HCT116 (cell line): Measurements from ENCODE around the gene CDKAL1. TPM values are rescaled to one million over a fixed set of nuclear protein-coding genes. Genes with fewer than 3 reads are reported as not detected.

Experiments used
- ATAC-seq: fragments of 200-7000 bp; cut with Tn5 transposase; 2 replicates; pipeline ENCODE4 v1.9.1; 2020; ENCODE audit warnings: mild to moderate bottlenecking, moderate library complexity
- BruUV-seq: library from RNA; stranded (reverse); fragments of 400-500 nt; replicated peaks from 2 replicates; lab custom pipeline; 2021; lab: Mats Ljungman, UMichigan
- CTCF ChIA-PET: fragments of 300-600 bp; sonication (Branson Sonifier 250); formaldehyde crosslinking; loops from one replicate; lab custom pipeline; 2021; ENCODE audit warnings: antibody characterized with exemption; lab: Charles Lee
- POLR2A ChIA-PET: fragments of 300-600, 350-600 bp; sonication (Branson Sonifier 250); formaldehyde crosslinking; loops from one replicate; lab custom pipeline; 2021; ENCODE audit warnings: antibody characterized with exemption; lab: Charles Lee
- RAD21 ChIA-PET, 2 experiments: fragments of 300-600 bp; sonication (Branson Sonifier 250); formaldehyde crosslinking; loops; one replicate each; lab custom pipeline; 2023; ENCODE audit warnings: low total read pairs in 2 of 2; ENCODE audit not compliant: uncharacterized antibody in 2 of 2, unreplicated experiment in 2 of 2, low non-redundant PET in 1 of 2; lab: Charles Lee
- DNase-seq: peaks from one replicate; pipeline ENCODE4 v3.0.0-alpha.2; 2010; ENCODE audit warnings: low read depth, low spot score
- H2AFZ ChIP-seq: fragments of 200-600 bp; shearing (Covaris generic), sonication (generic); 2 replicates; pipeline ENCODE4 v1.6.1; 2017; ENCODE audit warnings: low read depth, mixed run types, mixed read lengths, antibody characterized with exemption, low read length; ENCODE audit not compliant: poor library complexity, severe bottlenecking
- H3K27ac ChIP-seq: 2 replicates; pipeline ENCODE4 v1.5.1; 2012; ENCODE audit warnings: low read depth, low read length
- H3K27me3 ChIP-seq: fragments of 200-600 bp; sonication (generic); 2 replicates; pipeline ENCODE4 v1.6.1; 2016; ENCODE audit warnings: mixed run types, low read length, mixed read lengths; ENCODE audit not compliant: insufficient read depth
- H3K36me3 ChIP-seq, 2 experiments: fragments of 200-500 bp in 1 of 2; fragments of 200-600 bp in 1 of 2; sonication (Bioruptor generic) in 1 of 2; sonication (generic) in 1 of 2; 2 replicates each; pipeline versions ENCODE4 v1.5.1 to v1.6.1; 2014 to 2016; ENCODE audit warnings: low read length in 2 of 2, inconsistent platforms in 1 of 2, mixed read lengths in 1 of 2, mixed run types in 1 of 2; ENCODE audit not compliant: insufficient read depth in 2 of 2, control insufficient read depth in 1 of 2
- H3K4me1 ChIP-seq, 2 experiments: fragments of 200-600 bp in 1 of 2; sonication (generic) in 1 of 2; 2 replicates each; pipeline versions ENCODE4 v1.5.1 to v1.6.1; 2012 to 2017; ENCODE audit warnings: low read length in 2 of 2, inconsistent platforms in 1 of 2, mild to moderate bottlenecking in 1 of 2, mixed read lengths in 1 of 2, mixed run types in 1 of 2, moderate library complexity in 1 of 2; ENCODE audit not compliant: insufficient read depth in 2 of 2, control insufficient read depth in 1 of 2
- H3K4me2 ChIP-seq: fragments of 200-600 bp; sonication (generic); 2 replicates; pipeline ENCODE4 v1.6.1; 2017; ENCODE audit warnings: mixed run types, low read length, mixed read lengths
- H3K4me3 ChIP-seq, 2 experiments: fragments of 200-600 bp in 1 of 2; sonication (generic) in 1 of 2; replicated peaks in 1 of 2; 2 replicates each; pipeline ENCODE4 v1.5.1; 2011 to 2016; ENCODE audit warnings: low read length in 2 of 2, control low read depth in 1 of 2, low read depth in 1 of 2, mild to moderate bottlenecking in 1 of 2, mixed read lengths in 1 of 2, mixed run types in 1 of 2
- H3K79me2 ChIP-seq: fragments of 200-600 bp; sonication (generic); 2 replicates; pipeline ENCODE4 v1.6.1; 2017; ENCODE audit warnings: mild to moderate bottlenecking, mixed run types, low read length, moderate library complexity, mixed read lengths; ENCODE audit not compliant: insufficient read depth
- H3K9ac ChIP-seq: fragments of 200-600 bp; sonication (generic); 2 replicates; pipeline ENCODE4 v1.6.1; 2016; ENCODE audit warnings: low read length, mixed read lengths
- H3K9me2 ChIP-seq: fragments of 200-600 bp; sonication (generic), shearing (Covaris generic); 2 replicates; pipeline ENCODE4 v1.6.1; 2017; ENCODE audit warnings: mixed run types, mild to moderate bottlenecking, moderate library complexity; ENCODE audit not compliant: insufficient read depth
- H3K9me3 ChIP-seq, 2 experiments: fragments of 200-500 bp in 1 of 2; fragments of 200-600 bp in 1 of 2; sonication (Bioruptor generic) in 1 of 2; sonication (generic) in 1 of 2; 2 replicates each; pipeline ENCODE4 v1.6.1; 2014 to 2017; ENCODE audit warnings: low read length in 2 of 2, mixed read lengths in 2 of 2, inconsistent platforms in 1 of 2, low read depth in 1 of 2, mild to moderate bottlenecking in 1 of 2, mixed run types in 1 of 2, moderate library complexity in 1 of 2; ENCODE audit not compliant: control insufficient read depth in 1 of 2, insufficient read depth in 1 of 2
- H4K20me1 ChIP-seq: fragments of 200-600 bp; sonication (generic), shearing (Covaris generic); 2 replicates; pipeline ENCODE4 v1.6.1; 2017; ENCODE audit warnings: mixed run types, mild to moderate bottlenecking, moderate library complexity; ENCODE audit not compliant: insufficient read depth
- CBX3 ChIP-seq: IDR thresholded peaks from 2 replicates; pipeline ENCODE4 v1.6.1; 2012; ENCODE audit warnings: low read depth
- CEBPB ChIP-seq: IDR thresholded peaks from 2 replicates; pipeline ENCODE4 v1.6.1; 2012; ENCODE audit warnings: low read depth
- ELF1 ChIP-seq: IDR thresholded peaks from 2 replicates; pipeline ENCODE4 v1.6.1; 2012; ENCODE audit warnings: low read depth, borderline replicate concordance
- EZH2phosphoT487 ChIP-seq: fragments of 200-600 bp; IDR thresholded peaks from 2 replicates; pipeline ENCODE4 v1.6.1; 2018; ENCODE audit warnings: antibody characterized with exemption, borderline replicate concordance
- FOSL1 ChIP-seq: IDR thresholded peaks from 2 replicates; pipeline ENCODE4 v1.6.1; 2012; ENCODE audit warnings: low read depth
- POLR2A ChIP-seq: IDR thresholded peaks from 2 replicates; pipeline ENCODE4 v1.7.0; 2011; ENCODE audit warnings: borderline replicate concordance; ENCODE audit not compliant: insufficient read depth, insufficient read length; ENCODE audit errors: extremely low read depth
- SRF ChIP-seq: IDR thresholded peaks from 2 replicates; pipeline ENCODE4 v1.6.1; 2012; ENCODE audit warnings: low read depth
- TCF7L2 ChIP-seq: IDR thresholded peaks from 2 replicates; pipeline ENCODE4 v1.7.0; 2011; ENCODE audit warnings: borderline replicate concordance, inconsistent platforms; ENCODE audit not compliant: insufficient read depth, insufficient read length; ENCODE audit errors: extremely low read depth
- intact Hi-C: fragments of 100-400 bp; cut with micrococcal nuclease; formaldehyde crosslinking; loops from 2 replicates; pipeline ENCODE4 v1.10.0; 2022
- total RNA-seq: library from RNA; stranded (reverse); gene quantifications from one replicate; pipeline ENCODE4 v1.2.1, GENCODE V29; 2021; ENCODE audit not compliant: unreplicated experiment
- TF ChIP-seq, protein P1 (sequence below): IDR thresholded peaks from 2 replicates; pipeline ENCODE4 v1.6.1; 2011; ENCODE audit warnings: mild to moderate bottlenecking, low read length, moderate library complexity; ENCODE audit not compliant: insufficient replicate concordance; ENCODE audit errors: extremely low read depth
- TF ChIP-seq, protein P2 (sequence below): IDR thresholded peaks from 2 replicates; pipeline ENCODE4 v1.6.1; 2012
- TF ChIP-seq, protein P3 (sequence below): IDR thresholded peaks from 2 replicates; pipeline ENCODE4 v1.6.1; 2012

CDKAL1 gene
- total RNA-seq, 1 experiment from 2014 or later = 14.9 TPM

DNA sequence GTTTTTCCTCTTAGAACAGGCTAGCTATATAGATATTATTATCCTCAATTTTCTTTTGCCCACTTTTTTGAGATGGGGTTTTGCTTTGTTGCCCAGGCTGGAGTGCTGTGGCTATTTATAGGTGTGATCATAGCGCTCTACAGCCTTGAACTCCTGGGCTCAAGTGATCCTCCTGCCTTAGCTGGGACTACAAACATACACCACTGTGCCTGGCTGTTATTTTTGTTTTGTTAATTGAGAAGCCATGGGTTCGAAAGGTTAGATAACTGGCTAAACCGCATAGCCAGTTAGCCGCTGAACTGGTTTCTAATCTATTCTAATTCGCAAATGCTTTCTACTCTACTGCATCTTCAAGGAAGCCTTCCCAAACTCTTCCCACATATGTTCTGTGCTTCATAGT is 425.8 kb downstream of the CDKAL1 start:
- Histone ChIP-seq H3K79me2 (no peaks in the 10 kb centered on the region), H4K20me1 (no peaks in the 10 kb centered on the region), H3K4me1 (no peaks in the 10 kb centered on the region; a peak in 1 of 4 replicates), H3K9ac (no peak overlapping the region), H3K27ac (no peak overlapping the region), H3K36me3 (no peaks in the 10 kb centered on the region), H3K9me2 (no peaks in the 10 kb centered on the region), H2AFZ (no peak overlapping the region), H3K27me3 (no peaks in the 10 kb centered on the region), H3K4me3 (no peak overlapping the region)
- CTCF ChIA-PET = no interaction called here
- intact Hi-C loops = no loop called here
- DNase-seq (no peak), ATAC-seq (no peak)
- no TSS peak for BruUV-seq
- POLR2A ChIA-PET = no interaction called here
- RAD21 ChIA-PET = no interaction called here
- TF ChIP-seq SRF = no peak
- TF ChIP-seq, protein P1, sequence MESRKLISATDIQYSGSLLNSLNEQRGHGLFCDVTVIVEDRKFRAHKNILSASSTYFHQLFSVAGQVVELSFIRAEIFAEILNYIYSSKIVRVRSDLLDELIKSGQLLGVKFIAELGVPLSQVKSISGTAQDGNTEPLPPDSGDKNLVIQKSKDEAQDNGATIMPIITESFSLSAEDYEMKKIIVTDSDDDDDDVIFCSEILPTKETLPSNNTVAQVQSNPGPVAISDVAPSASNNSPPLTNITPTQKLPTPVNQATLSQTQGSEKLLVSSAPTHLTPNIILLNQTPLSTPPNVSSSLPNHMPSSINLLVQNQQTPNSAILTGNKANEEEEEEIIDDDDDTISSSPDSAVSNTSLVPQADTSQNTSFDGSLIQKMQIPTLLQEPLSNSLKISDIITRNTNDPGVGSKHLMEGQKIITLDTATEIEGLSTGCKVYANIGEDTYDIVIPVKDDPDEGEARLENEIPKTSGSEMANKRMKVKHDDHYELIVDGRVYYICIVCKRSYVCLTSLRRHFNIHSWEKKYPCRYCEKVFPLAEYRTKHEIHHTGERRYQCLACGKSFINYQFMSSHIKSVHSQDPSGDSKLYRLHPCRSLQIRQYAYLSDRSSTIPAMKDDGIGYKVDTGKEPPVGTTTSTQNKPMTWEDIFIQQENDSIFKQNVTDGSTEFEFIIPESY = no peak
- TF ChIP-seq, protein P2, sequence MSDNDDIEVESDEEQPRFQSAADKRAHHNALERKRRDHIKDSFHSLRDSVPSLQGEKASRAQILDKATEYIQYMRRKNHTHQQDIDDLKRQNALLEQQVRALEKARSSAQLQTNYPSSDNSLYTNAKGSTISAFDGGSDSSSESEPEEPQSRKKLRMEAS = no peak
- TF ChIP-seq, all 23 proteins: peak for 0
- Histone ChIP-seq H3K9me3 (no peaks in the 10 kb centered on the region), H3K4me2 (no peak overlapping the region)

DNA sequence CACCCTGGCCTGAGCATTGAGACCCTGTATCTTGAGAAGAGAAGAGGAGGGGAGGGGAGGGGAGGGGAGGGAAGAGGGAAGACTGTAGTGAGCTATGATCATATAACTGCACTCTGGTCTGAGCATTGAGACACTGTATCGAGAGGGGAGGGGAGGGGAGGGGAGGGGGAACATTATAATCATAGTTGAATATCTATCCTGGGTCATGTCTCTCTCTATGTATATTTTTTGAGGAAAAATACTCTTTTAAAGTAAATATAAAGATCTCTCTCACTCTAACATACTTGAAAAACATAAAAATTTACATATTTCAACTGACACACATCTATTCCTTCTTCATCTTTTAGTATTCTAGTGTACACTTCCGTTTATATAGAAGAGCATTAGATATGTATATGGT is 431.0 kb downstream of the CDKAL1 start:
- ChIA-PET CTCF (no interaction called here), RAD21 (no interaction called here), POLR2A (no interaction called here)
- TF ChIP-seq CEBPB (no peak), TCF7L2 (no peak), ELF1 (no peak), CBX3 (no peak), EZH2phosphoT487 (no peak), FOSL1 (no peak), POLR2A (no peak)
- TF ChIP-seq, protein P1 = no peak
- TF ChIP-seq, protein P3, sequence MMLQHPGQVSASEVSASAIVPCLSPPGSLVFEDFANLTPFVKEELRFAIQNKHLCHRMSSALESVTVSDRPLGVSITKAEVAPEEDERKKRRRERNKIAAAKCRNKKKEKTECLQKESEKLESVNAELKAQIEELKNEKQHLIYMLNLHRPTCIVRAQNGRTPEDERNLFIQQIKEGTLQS = no peak
- TF ChIP-seq, protein P2 = no peak
- Histone ChIP-seq H3K36me3 (no peaks in the 10 kb centered on the region), H3K79me2 (no peaks in the 10 kb centered on the region), H3K9ac (no peak overlapping the region), H3K4me3 (no peak overlapping the region), H3K9me3 (no peaks in the 10 kb centered on the region), H4K20me1 (no peaks in the 10 kb centered on the region), H3K4me1 (peaks cover 0 to 3% of the 10 kb centered on the region in 2 experiments; a peak in 1 of 4 replicates), H3K9me2 (no peaks in the 10 kb centered on the region), H3K27ac (no peak overlapping the region), H2AFZ (no peak overlapping the region), H3K4me2 (no peak overlapping the region), H3K27me3 (no peaks in the 10 kb centered on the region)
- ATAC-seq (no peak), DNase-seq (no peak)
- no TSS peak for BruUV-seq
- intact Hi-C loops = no loop called here
